ENCODE results near the gene OR2D3. TPM values are rescaled to one million over a fixed set of nuclear protein-coding genes. Genes with fewer than 3 reads are reported as not detected.
A peak's percentile ranks its signal among the peaks of the same experiment; 100 is the strongest.

Gene OR2D3
- total RNA-seq, 6 experiments from 2014 or later, result not detected

GRCh38 chr11:6925636-6926207 is 4.9 kb downstream of the OR2D3 start:
- no peaks in the 10 kb centered on the region for H3K36me3 ChIP-seq
- no peak for TF ChIP-seq POLR2A (IDR thresholded peaks at IDR 0.05)
- no peak for TF ChIP-seq CTCF (IDR thresholded peaks at IDR 0.05)
- 34% methylated on average over 2 of the region's 2 CpGs for WGBS (ENCODE audit: insufficient coverage, low coverage, low lambda C conversion rate, missing lambda C conversion rate)
- peak in 1 of 4 donors; percentile 7 for ATAC-seq
- no peak for DNase-seq
- intact Hi-C loops (cut with DNase I), result no loop called here
- H3K9me3 ChIP-seq, result no peaks in the 10 kb centered on the region
- H3K27me3 ChIP-seq, result peaks cover 0 to 5% of the 10 kb centered on the region in 2 donors
- H3K4me1 ChIP-seq, result peaks cover 0 to 5% (median 0%) of the 10 kb centered on the region in 4 donors
- peak overlapping the region in 1 of 3 donors; percentile 63 for H3K4me3 ChIP-seq
- H3K27ac ChIP-seq, result peak overlapping the region in 1 of 3 donors; percentile 39

GRCh38 chr11:6926208-6927029 is 5.6 kb downstream of the OR2D3 start, which contains the start of gene ZNF215:
Gene ZNF215 (plus strand): TSS chr11:6926426. CDS start chr11:6932273, 5,847 bp downstream.
- Histone ChIP-seq H3K36me3 (no peaks in the 10 kb centered on the region), H3K27me3 (peaks cover 0 to 5% of the 10 kb centered on the region in 2 donors), H3K4me3 (peak within 1 kb of the TSS; percentile 41 to 63 (median 43)), H3K27ac (peak within 1 kb of the TSS in 1 of 3 donors; percentile 39), H3K9me3 (no peaks in the 10 kb centered on the region), H3K4me1 (peaks cover 0 to 5% (median 0%) of the 10 kb centered on the region in 4 donors)
- ATAC-seq (peak; percentile 72 to 91 (median 90)), DNase-seq (peak; percentile 51 to 78 (median 58))
- intact Hi-C loops (cut with DNase I), result no loop called here
- no peak for TF ChIP-seq CTCF (IDR thresholded peaks at IDR 0.05)
- 1% methylated on average over 30 of the region's 61 CpGs for WGBS (ENCODE audit: insufficient coverage, low coverage, low lambda C conversion rate, missing lambda C conversion rate)

GRCh38 chr11:6927030-6927617 is 6.3 kb downstream of the OR2D3 start:
- peak in 1 of 4 donors; percentile 53 for ATAC-seq
- DNase-seq, result no peak
- peaks cover 0 to 5% (median 0%) of the 10 kb centered on the region in 4 donors for H3K4me1 ChIP-seq
- intact Hi-C loops (cut with DNase I), result no loop called here
- 9% methylated on average over 11 of the region's 11 CpGs for WGBS (ENCODE audit: insufficient coverage, low coverage, low lambda C conversion rate, missing lambda C conversion rate)
- H3K36me3 ChIP-seq, result no peaks in the 10 kb centered on the region
- peak overlapping the region; percentile 41 to 63 (median 43) for H3K4me3 ChIP-seq
- peaks cover 0 to 5% of the 10 kb centered on the region in 2 donors for H3K27me3 ChIP-seq
- no peak overlapping the region for H3K27ac ChIP-seq
- no peaks in the 10 kb centered on the region for H3K9me3 ChIP-seq
- TF ChIP-seq CTCF (IDR thresholded peaks at IDR 0.05), result no peak
- TF ChIP-seq POLR2A (IDR thresholded peaks at IDR 0.05), result no peak

GRCh38 chr11:6928916-6929315 is 8.1 kb downstream of the OR2D3 start:
- no peak for ATAC-seq
- Histone ChIP-seq H3K27me3 (peaks cover 0 to 5% of the 10 kb centered on the region in 2 donors), H3K36me3 (no peaks in the 10 kb centered on the region), H3K4me3 (no peak overlapping the region), H3K4me1 (peaks cover 0 to 5% (median 0%) of the 10 kb centered on the region in 4 donors), H3K27ac (no peak overlapping the region), H3K9me3 (no peaks in the 10 kb centered on the region)
- DNase-seq, result no peak
- no peak for TF ChIP-seq CTCF (IDR thresholded peaks at IDR 0.05)
- no peak for TF ChIP-seq POLR2A (IDR thresholded peaks at IDR 0.05)
- WGBS (ENCODE audit: insufficient coverage, low coverage, low lambda C conversion rate, missing lambda C conversion rate), result 66% methylated on average over 4 of the region's 4 CpGs
- intact Hi-C loops (cut with DNase I), result no loop called here
